Smooth muscle cell (in vitro differentiated cells): ENCODE data around the gene FAM118A. TPM values are rescaled to one million over a fixed set of nuclear protein-coding genes. Genes with fewer than 3 reads are reported as not detected.
"Not testable (repeated sequence)": the region's sequence is repeated elsewhere in the genome, so short reads cannot be mapped to it uniquely, and the experiment has no call there.

Experiments used
- DNase-seq: peaks from one replicate; lab custom pipeline; 2025; ENCODE audit not compliant: unreplicated experiment; lab: John Stamatoyannopoulos, UW
- H2AFZ ChIP-seq: fragments of 200-600 bp; sonication (generic); 2 replicates; pipeline ENCODE4 v1.6.0; 2016; ENCODE audit warnings: antibody characterized with exemption, low read depth, mild to moderate bottlenecking
- H3F3A ChIP-seq: fragments of 200-600 bp; sonication (generic); 2 replicates; pipeline ENCODE4 v1.6.0; 2017; ENCODE audit warnings: antibody characterized with exemption, low read depth
- H3K27ac ChIP-seq: fragments of 200-600 bp; sonication (generic); 2 replicates; pipeline ENCODE4 v1.5.1; 2016; ENCODE audit warnings: low read depth, mild to moderate bottlenecking
- H3K27me3 ChIP-seq: fragments of 200-600 bp; sonication (generic); 2 replicates; pipeline ENCODE4 v1.6.1; 2016; ENCODE audit warnings: low read depth, mild to moderate bottlenecking
- H3K36me3 ChIP-seq: fragments of 200-600 bp; sonication (generic); 2 replicates; pipeline ENCODE4 v1.5.1; 2016; ENCODE audit warnings: low read depth
- H3K4me1 ChIP-seq: fragments of 200-600 bp; sonication (generic); 2 replicates; pipeline ENCODE4 v1.5.1; 2016; ENCODE audit warnings: low read depth
- H3K4me2 ChIP-seq: fragments of 200-600 bp; sonication (generic); 2 replicates; pipeline ENCODE4 v1.6.0; 2016; ENCODE audit warnings: mild to moderate bottlenecking
- H3K4me3 ChIP-seq: fragments of 200-600 bp; sonication (generic); 2 replicates; pipeline ENCODE4 v1.5.1; 2016; ENCODE audit warnings: mild to moderate bottlenecking
- H3K79me2 ChIP-seq: fragments of 200-600 bp; sonication (generic); 2 replicates; pipeline ENCODE4 v1.6.0; 2016; ENCODE audit warnings: low read depth, mild to moderate bottlenecking
- H3K9ac ChIP-seq: fragments of 200-600 bp; sonication (generic); 2 replicates; pipeline ENCODE4 v1.6.0; 2016; ENCODE audit warnings: low read depth
- H3K9me3 ChIP-seq: fragments of 200-600 bp; sonication (generic); replicated peaks from 2 replicates; pipeline ENCODE4 v1.5.1; 2016; ENCODE audit warnings: low read depth
- H4K20me1 ChIP-seq: fragments of 200-600 bp; sonication (generic); 2 replicates; pipeline ENCODE4 v1.6.0; 2016; ENCODE audit warnings: low read depth
- WGBS: methylation state at CpG from one replicate; pipeline ENCODE4 v1.1.7; 2016; ENCODE audit warnings: low lambda C conversion rate; 5-methylcytosine and 5-hydroxymethylcytosine counted together
- polyA plus RNA-seq: library from polyadenylated mRNA; unstranded; fragments of >200 nt; fragmentation: Nextera tagmentation; extraction: Ambion mirVana; gene quantifications from 2 replicates; pipeline ENCODE4 v1.2.1, GENCODE V29; 2016
- total RNA-seq: library from RNA; depleted of rRNA; stranded (reverse); fragments of >200 nt; gene quantifications from 2 replicates; pipeline ENCODE4 v1.2.3, GENCODE V29; 2014
- TF ChIP-seq, protein P1 (sequence below): fragments of 200-600 bp; sonication (generic); IDR thresholded peaks from 2 replicates; pipeline ENCODE4 v1.5.1; 2017; ENCODE audit warnings: borderline replicate concordance, mild to moderate bottlenecking, antibody characterized with exemption; ENCODE audit not compliant: insufficient read depth, poor library complexity, severe bottlenecking

Gene FAM118A
- total and polyA plus RNA-seq, 2 experiments from 2014 or later = 36.6 to 60.3 TPM

DNA sequence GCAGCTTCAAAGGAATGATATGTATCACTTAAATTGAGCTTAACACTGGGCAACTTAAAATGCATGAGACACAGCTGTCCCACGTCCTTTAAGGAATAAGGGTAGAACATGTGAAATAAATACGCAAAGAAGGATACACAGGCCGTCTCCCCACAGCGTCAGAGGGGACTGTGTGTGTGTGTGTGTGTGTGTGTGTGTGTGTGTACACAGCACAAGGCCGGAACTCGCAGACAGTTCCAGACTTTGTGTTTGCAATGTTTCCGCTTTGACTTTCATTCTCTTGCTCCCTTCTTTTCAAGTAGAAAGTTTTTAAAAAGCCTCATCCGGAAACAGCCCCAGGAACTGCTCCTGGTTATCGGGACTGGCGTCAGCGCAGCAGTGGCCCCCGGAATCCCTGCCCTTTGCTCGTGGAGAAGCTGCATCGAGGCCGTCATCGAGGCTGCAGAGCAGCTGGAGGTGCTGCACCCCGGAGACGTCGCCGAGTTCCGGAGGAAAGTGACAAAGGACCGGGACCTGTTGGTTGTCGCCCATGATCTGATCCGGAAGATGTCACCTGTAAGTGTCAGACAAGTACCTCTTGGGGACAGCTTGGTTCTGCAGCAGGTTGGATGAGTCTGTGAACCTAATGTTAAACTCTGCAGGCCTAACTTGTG is 13.3 kb downstream of the FAM118A start:
- Histone ChIP-seq H3K9ac (no peak overlapping the region), H3K4me2 (no peak overlapping the region), H3K36me3 (no peaks in the 10 kb centered on the region), H3K79me2 (peaks cover 55% of the 10 kb centered on the region), H4K20me1 (peaks cover 9% of the 10 kb centered on the region), H3F3A (peaks cover 28% of the 10 kb centered on the region), H3K27me3 (no peaks in the 10 kb centered on the region), H2AFZ (no peak overlapping the region), H3K27ac (no peak overlapping the region), H3K4me1 (peaks cover 19% of the 10 kb centered on the region), H3K9me3 (no peaks in the 10 kb centered on the region), H3K4me3 (no peak overlapping the region)
- TF ChIP-seq, protein P1, sequence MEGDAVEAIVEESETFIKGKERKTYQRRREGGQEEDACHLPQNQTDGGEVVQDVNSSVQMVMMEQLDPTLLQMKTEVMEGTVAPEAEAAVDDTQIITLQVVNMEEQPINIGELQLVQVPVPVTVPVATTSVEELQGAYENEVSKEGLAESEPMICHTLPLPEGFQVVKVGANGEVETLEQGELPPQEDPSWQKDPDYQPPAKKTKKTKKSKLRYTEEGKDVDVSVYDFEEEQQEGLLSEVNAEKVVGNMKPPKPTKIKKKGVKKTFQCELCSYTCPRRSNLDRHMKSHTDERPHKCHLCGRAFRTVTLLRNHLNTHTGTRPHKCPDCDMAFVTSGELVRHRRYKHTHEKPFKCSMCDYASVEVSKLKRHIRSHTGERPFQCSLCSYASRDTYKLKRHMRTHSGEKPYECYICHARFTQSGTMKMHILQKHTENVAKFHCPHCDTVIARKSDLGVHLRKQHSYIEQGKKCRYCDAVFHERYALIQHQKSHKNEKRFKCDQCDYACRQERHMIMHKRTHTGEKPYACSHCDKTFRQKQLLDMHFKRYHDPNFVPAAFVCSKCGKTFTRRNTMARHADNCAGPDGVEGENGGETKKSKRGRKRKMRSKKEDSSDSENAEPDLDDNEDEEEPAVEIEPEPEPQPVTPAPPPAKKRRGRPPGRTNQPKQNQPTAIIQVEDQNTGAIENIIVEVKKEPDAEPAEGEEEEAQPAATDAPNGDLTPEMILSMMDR = no peak
- DNase-seq = no peak
- 97% methylated on average over 24 of the region's 24 CpGs for WGBS

DNA sequence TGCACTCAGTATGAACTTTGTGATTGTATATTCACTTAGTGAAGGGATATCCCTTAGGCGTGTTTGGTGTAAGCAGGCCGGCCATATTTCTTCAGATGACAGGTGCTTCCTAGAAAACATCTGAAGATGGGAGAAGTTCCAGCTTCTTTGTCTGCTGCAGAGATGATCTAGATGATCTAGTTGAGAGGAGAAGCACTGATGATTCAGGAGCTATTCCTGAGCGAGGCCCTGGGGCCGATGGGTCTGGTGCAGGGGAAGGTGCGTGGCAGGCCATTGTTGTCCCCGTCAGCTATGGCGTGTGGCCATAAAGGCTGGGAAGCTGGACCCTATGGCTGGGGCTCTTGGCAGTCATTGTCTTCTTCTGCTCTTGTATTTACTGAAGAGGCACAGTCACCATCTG is 14.0 kb downstream of the FAM118A start:
- no peak overlapping the region for H3K9ac ChIP-seq
- TF ChIP-seq, protein P1 = no peak
- H3K27ac ChIP-seq = no peak overlapping the region
- no peak overlapping the region for H3K4me3 ChIP-seq
- H3K4me1 ChIP-seq = peaks cover 14% of the 10 kb centered on the region
- peaks cover 9% of the 10 kb centered on the region for H4K20me1 ChIP-seq
- peaks cover 55% of the 10 kb centered on the region for H3K79me2 ChIP-seq
- no peaks in the 10 kb centered on the region for H3K9me3 ChIP-seq
- no peak overlapping the region for H2AFZ ChIP-seq
- H3K36me3 ChIP-seq = no peaks in the 10 kb centered on the region
- peaks cover 22% of the 10 kb centered on the region for H3F3A ChIP-seq
- no peaks in the 10 kb centered on the region for H3K27me3 ChIP-seq
- DNase-seq = no peak
- H3K4me2 ChIP-seq = no peak overlapping the region
- 98% methylated on average over 7 of the region's 7 CpGs for WGBS

DNA sequence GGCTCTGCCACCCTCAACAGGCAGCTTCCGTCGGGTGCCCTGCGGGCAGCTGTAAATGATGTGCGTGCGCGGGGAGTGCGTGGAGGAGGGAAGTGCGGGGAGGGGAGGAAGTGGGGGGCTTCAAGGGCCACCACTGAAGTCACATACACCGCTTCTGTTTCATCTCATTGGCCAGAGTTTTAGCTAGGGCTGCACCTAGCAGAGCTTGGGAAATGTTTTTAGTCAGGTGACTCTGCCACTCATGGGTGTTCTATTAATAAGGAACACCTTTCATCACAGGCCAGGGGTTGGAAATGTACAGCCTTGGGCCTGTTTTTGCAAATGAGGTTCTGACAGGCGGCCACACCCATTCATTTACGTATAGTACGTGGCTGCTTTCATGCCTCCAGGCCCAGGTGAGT is 14.6 kb downstream of the FAM118A start:
- Histone ChIP-seq H3K9me3 (no peaks in the 10 kb centered on the region), H3K9ac (no peak overlapping the region), H4K20me1 (peaks cover 9% of the 10 kb centered on the region), H3F3A (peaks cover 18% of the 10 kb centered on the region), H3K27me3 (no peaks in the 10 kb centered on the region), H3K79me2 (peaks cover 55% of the 10 kb centered on the region), H3K4me1 (peaks cover 8% of the 10 kb centered on the region), H3K36me3 (no peaks in the 10 kb centered on the region), H2AFZ (no peak overlapping the region), H3K4me3 (no peak overlapping the region), H3K4me2 (no peak overlapping the region), H3K27ac (no peak overlapping the region)
- no peak for DNase-seq
- TF ChIP-seq, protein P1 = no peak
- WGBS = 97% methylated on average over 11 of the region's 12 CpGs

DNA sequence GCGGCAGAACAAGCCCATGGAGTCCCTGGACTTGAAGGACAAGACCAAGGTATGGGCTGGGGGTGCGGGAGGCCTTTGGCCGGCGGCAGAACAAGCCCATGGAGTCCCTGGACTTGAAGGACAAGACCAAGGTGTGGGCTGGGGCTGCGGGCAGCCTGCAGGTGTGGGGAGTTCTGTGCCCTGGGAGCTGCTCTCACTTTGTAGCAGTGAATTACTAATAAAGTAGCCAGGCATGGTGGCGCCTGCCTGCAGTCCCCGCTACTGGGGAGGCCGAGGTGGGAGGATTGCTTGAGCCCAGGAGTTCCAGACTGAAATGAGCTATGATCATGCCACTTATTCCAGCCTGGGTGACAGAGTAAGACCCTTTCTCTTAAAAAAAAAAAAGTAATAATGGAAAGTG is 18.5 kb downstream of the FAM118A start:
- H4K20me1 ChIP-seq, H3K4me1 ChIP-seq, H3K27ac ChIP-seq, DNase-seq, H3K9ac ChIP-seq, H3K36me3 ChIP-seq, H3K4me3 ChIP-seq, H3F3A ChIP-seq, H3K9me3 ChIP-seq, H3K27me3 ChIP-seq, H3K4me2 ChIP-seq, H2AFZ ChIP-seq: not testable (repeated sequence)
- peaks cover 18% of the 10 kb centered on the region for H3K79me2 ChIP-seq
- 99% methylated on average over 7 of the region's 8 CpGs for WGBS
